Nephron (organoid): ENCODE results near the gene SAP30.
A peak's percentile ranks its signal among the peaks of the same experiment; 100 is the strongest.

ENCODE experiments used
- H3K27ac Mint-ChIP-seq, 3 experiments: 2 replicates each; pipeline ENCODE4 v1.8.0; 2020; ENCODE audit warnings: mixed read lengths in 3 of 3, mild to moderate bottlenecking in 2 of 3, moderate library complexity in 1 of 3
- H3K27me3 Mint-ChIP-seq: 2 replicates; pipeline ENCODE4 v1.8.0; 2021; ENCODE audit warnings: low read depth, mild to moderate bottlenecking, moderate library complexity, mixed read lengths
- H3K36me3 Mint-ChIP-seq: 2 replicates; pipeline ENCODE4 v1.8.0; 2020; ENCODE audit warnings: low read depth, mixed read lengths
- H3K4me1 Mint-ChIP-seq: 2 replicates; pipeline ENCODE4 v1.8.0; 2020; ENCODE audit warnings: mixed read lengths
- H3K4me3 Mint-ChIP-seq, 3 experiments: 2 replicates each; pipeline ENCODE4 v1.8.0; 2020; ENCODE audit warnings: mild to moderate bottlenecking in 3 of 3, mixed read lengths in 3 of 3, moderate library complexity in 2 of 3
- H3K9me3 Mint-ChIP-seq: 2 replicates; pipeline ENCODE4 v1.8.0; 2020; ENCODE audit warnings: mixed read lengths
- CTCF ChIP-seq, 3 experiments: fragments of 200-600 bp; sonication (generic); IDR thresholded peaks; one replicate each; pipeline ENCODE4 v1.5.0; 2021; ENCODE audit warnings: antibody characterized with exemption in 3 of 3; ENCODE audit not compliant: unreplicated experiment in 3 of 3

SAP30 gene

GRCh38 chr4:173371292-173372192, 788 bp downstream of the SAP30 start:
- no peaks in the 10 kb centered on the region for H3K27me3 Mint-ChIP-seq
- peak overlapping the region; percentile 99 to 100 (median 100) for H3K4me3 Mint-ChIP-seq
- no peak for TF ChIP-seq CTCF (IDR thresholded peaks at IDR 0.05; ENCODE audit: unreplicated experiment in 3 of 3)
- peaks cover 15% of the 10 kb centered on the region for H3K36me3 Mint-ChIP-seq
- peaks cover 14% of the 10 kb centered on the region for H3K4me1 Mint-ChIP-seq
- H3K9me3 Mint-ChIP-seq: no peaks in the 10 kb centered on the region
- H3K27ac Mint-ChIP-seq: peak overlapping the region; percentile 91 to 98 (median 98)

GRCh38 chr4:173374588-173374987, 3.8 kb downstream of the SAP30 start:
- H3K36me3 Mint-ChIP-seq: peaks cover 19% of the 10 kb centered on the region
- no peak overlapping the region for H3K27ac Mint-ChIP-seq
- TF ChIP-seq CTCF (IDR thresholded peaks at IDR 0.05; ENCODE audit: unreplicated experiment in 3 of 3): no peak
- no peaks in the 10 kb centered on the region for H3K27me3 Mint-ChIP-seq
- peaks cover 6% of the 10 kb centered on the region for H3K4me1 Mint-ChIP-seq
- H3K4me3 Mint-ChIP-seq: no peak overlapping the region
- no peaks in the 10 kb centered on the region for H3K9me3 Mint-ChIP-seq

GRCh38 chr4:173379929-173380328, 9.2 kb downstream of the SAP30 start:
- Mint-ChIP-seq H3K9me3 (no peaks in the 10 kb centered on the region), H3K4me3 (no peak overlapping the region), H3K27me3 (no peaks in the 10 kb centered on the region), H3K36me3 (peaks cover 9% of the 10 kb centered on the region), H3K27ac (no peak overlapping the region), H3K4me1 (no peaks in the 10 kb centered on the region)
- no peak for TF ChIP-seq CTCF (IDR thresholded peaks at IDR 0.05; ENCODE audit: unreplicated experiment in 3 of 3)

- TF ChIP-seq CTCF (IDR thresholded peaks at IDR 0.05; ENCODE audit: unreplicated experiment in 3 of 3): no peak
- H3K36me3 Mint-ChIP-seq: peaks cover 5% of the 10 kb centered on the region
- no peaks in the 10 kb centered on the region for H3K4me1 Mint-ChIP-seq
- H3K4me3 Mint-ChIP-seq: no peak overlapping the region
- no peaks in the 10 kb centered on the region for H3K9me3 Mint-ChIP-seq
- no peaks in the 10 kb centered on the region for H3K27me3 Mint-ChIP-seq
- H3K27ac Mint-ChIP-seq: no peak overlapping the region
Measured at GRCh38 chr4:173380987-173381386, 10.2 kb downstream of the SAP30 start.

GRCh38 chr4:173381610-173382009, 10.9 kb downstream of the SAP30 start:
- no peak overlapping the region for H3K4me3 Mint-ChIP-seq
- no peak overlapping the region for H3K27ac Mint-ChIP-seq
- H3K27me3 Mint-ChIP-seq: no peaks in the 10 kb centered on the region
- no peak for TF ChIP-seq CTCF (IDR thresholded peaks at IDR 0.05; ENCODE audit: unreplicated experiment in 3 of 3)
- H3K9me3 Mint-ChIP-seq: no peaks in the 10 kb centered on the region
- H3K36me3 Mint-ChIP-seq: peaks cover 4% of the 10 kb centered on the region
- H3K4me1 Mint-ChIP-seq: no peaks in the 10 kb centered on the region

- Mint-ChIP-seq H3K4me1 (no peaks in the 10 kb centered on the region), H3K4me3 (no peak overlapping the region), H3K27me3 (no peaks in the 10 kb centered on the region), H3K27ac (no peak overlapping the region), H3K9me3 (no peaks in the 10 kb centered on the region), H3K36me3 (peaks cover 4% of the 10 kb centered on the region)
- no peak for TF ChIP-seq CTCF (IDR thresholded peaks at IDR 0.05; ENCODE audit: unreplicated experiment in 3 of 3)
Measured at GRCh38 chr4:173382349-173382748, 11.6 kb downstream of the SAP30 start.
